HepG2 (cell line): ENCODE data around the gene TSC22D4. TPM values are rescaled to one million over a fixed set of nuclear protein-coding genes. Genes with fewer than 3 reads are reported as not detected.

ENCODE experiments used
- CBX5 ChIP-seq: sonication (generic); formaldehyde crosslinking; IDR thresholded peaks from 2 replicates; pipeline ENCODE4 v1.4.0; 2020; ENCODE audit warnings: missing genetic modification reagents, borderline replicate concordance
- HHEX ChIP-seq: IDR thresholded peaks from 2 replicates; pipeline ENCODE4 v1.6.1; 2016; ENCODE audit warnings: control low read depth
- HIC2 ChIP-seq: sonication (generic); formaldehyde crosslinking; IDR thresholded peaks from 2 replicates; pipeline ENCODE4 v1.9.0; 2022; ENCODE audit warnings: low read depth, missing genetic modification reagents
- HOXA3 ChIP-seq: sonication (generic); formaldehyde crosslinking; IDR thresholded peaks from 2 replicates; pipeline ENCODE4 v1.5.0; 2020; ENCODE audit warnings: missing genetic modification reagents
- IRX3 ChIP-seq: sonication (generic); formaldehyde crosslinking; IDR thresholded peaks from 2 replicates; pipeline ENCODE4 v1.8.1; 2023; ENCODE audit warnings: mild to moderate bottlenecking, low read depth, missing genetic modification reagents, borderline replicate concordance
- KDM1A ChIP-seq: IDR thresholded peaks from 2 replicates; pipeline ENCODE4 v1.6.1; 2016; ENCODE audit warnings: missing compliant biosample characterization
- RFX3 ChIP-seq: IDR thresholded peaks from 2 replicates; pipeline ENCODE4 v1.6.1; 2016; ENCODE audit warnings: missing biosample characterization, missing genetic modification reagents
- RFXAP ChIP-seq: sonication (generic); formaldehyde crosslinking; IDR thresholded peaks from 2 replicates; pipeline ENCODE4 v1.4.0; 2020; ENCODE audit warnings: missing genetic modification reagents, borderline replicate concordance
- THAP11 ChIP-seq: IDR thresholded peaks from 2 replicates; pipeline ENCODE4 v1.6.1; 2016; ENCODE audit warnings: missing biosample characterization, missing genetic modification reagents
- TOPORS ChIP-seq: sonication (generic); formaldehyde crosslinking; IDR thresholded peaks from 2 replicates; pipeline ENCODE4 v1.8.0; 2023; ENCODE audit warnings: mild to moderate bottlenecking, missing genetic modification reagents
- ZBTB1 ChIP-seq: sonication (generic); formaldehyde crosslinking; IDR thresholded peaks from 2 replicates; pipeline ENCODE4 v1.4.0; 2020; ENCODE audit warnings: missing genetic modification reagents, borderline replicate concordance
- ZBTB44 ChIP-seq: sonication (generic); formaldehyde crosslinking; IDR thresholded peaks from 2 replicates; pipeline ENCODE4 v1.4.0; 2020; ENCODE audit warnings: missing genetic modification reagents
- ZNF101 ChIP-seq: sonication (generic); formaldehyde crosslinking; IDR thresholded peaks from 2 replicates; pipeline ENCODE4 v1.4.0; 2020; ENCODE audit warnings: mild to moderate bottlenecking, low read depth, missing genetic modification reagents, borderline replicate concordance
- ZNF160 ChIP-seq: sonication (generic); formaldehyde crosslinking; IDR thresholded peaks from 2 replicates; pipeline ENCODE4 v1.8.0; 2022; ENCODE audit warnings: mild to moderate bottlenecking, inconsistent platforms, missing genetic modification reagents
- ZNF281 ChIP-seq: sonication (generic); formaldehyde crosslinking; IDR thresholded peaks from 2 replicates; pipeline ENCODE4 v1.4.0; 2020; ENCODE audit warnings: missing genetic modification reagents, borderline replicate concordance
- ZNF30 ChIP-seq: sonication (generic); formaldehyde crosslinking; IDR thresholded peaks from 2 replicates; pipeline ENCODE4 v1.5.0; 2020; ENCODE audit warnings: mild to moderate bottlenecking, missing genetic modification reagents
- ZNF652 ChIP-seq: IDR thresholded peaks from 2 replicates; pipeline ENCODE4 v1.6.1; 2016; ENCODE audit warnings: low read depth, borderline replicate concordance
- ZNF713 ChIP-seq: sonication (generic); formaldehyde crosslinking; IDR thresholded peaks from 2 replicates; pipeline ENCODE4 v1.4.0; 2020; ENCODE audit warnings: mild to moderate bottlenecking, missing genetic modification reagents
- polyA plus RNA-seq, 8 experiments: library from polyadenylated mRNA; depleted of rRNA in 3 of 8; stranded (reverse) in 7 of 8; unstranded in 1 of 8; fragments of >200 nt; fragmentation: Illumina TruSeq in 4 of 8; extraction: Trizol in 4 of 8; gene quantifications; 2 replicates each; pipeline versions ENCODE4 v1.2.1 to v1.2.3, GENCODE V29; 2011 to 2016; ENCODE audit warnings: low read depth in 4 of 8, missing spikeins in 1 of 8, mixed read lengths in 1 of 8; ENCODE audit not compliant: insufficient read depth in 1 of 8
- total RNA-seq, 5 experiments: library from RNA; depleted of rRNA; stranded (reverse); fragments of >200 nt; fragmentation: Illumina TruSeq; extraction: Trizol; gene quantifications; 2 replicates each; pipeline ENCODE4 v1.2.3, GENCODE V29; 2016; ENCODE audit warnings: low read depth in 1 of 5
- TF ChIP-seq, protein P1 (sequence below): IDR thresholded peaks from 2 replicates; pipeline ENCODE4 v1.6.1; 2016; ENCODE audit warnings: missing genetic modification reagents, missing compliant biosample characterization
- TF ChIP-seq, protein P2 (sequence below): sonication (generic); formaldehyde crosslinking; IDR thresholded peaks from 2 replicates; pipeline ENCODE4 v1.8.0; 2022; ENCODE audit warnings: missing genetic modification reagents, mild to moderate bottlenecking, inconsistent platforms, borderline replicate concordance
- TF ChIP-seq, protein P3 (sequence below): sonication (generic); formaldehyde crosslinking; IDR thresholded peaks from 2 replicates; pipeline ENCODE4 v1.5.0; 2020; ENCODE audit warnings: missing genetic modification reagents, mild to moderate bottlenecking, borderline replicate concordance

Gene TSC22D4
- total and polyA plus RNA-seq, 2 of the 13 experiments (the other 11 are each of a cell fraction or from before 2014, with no cell fraction given) = 7.7 to 8.7 TPM

DNA sequence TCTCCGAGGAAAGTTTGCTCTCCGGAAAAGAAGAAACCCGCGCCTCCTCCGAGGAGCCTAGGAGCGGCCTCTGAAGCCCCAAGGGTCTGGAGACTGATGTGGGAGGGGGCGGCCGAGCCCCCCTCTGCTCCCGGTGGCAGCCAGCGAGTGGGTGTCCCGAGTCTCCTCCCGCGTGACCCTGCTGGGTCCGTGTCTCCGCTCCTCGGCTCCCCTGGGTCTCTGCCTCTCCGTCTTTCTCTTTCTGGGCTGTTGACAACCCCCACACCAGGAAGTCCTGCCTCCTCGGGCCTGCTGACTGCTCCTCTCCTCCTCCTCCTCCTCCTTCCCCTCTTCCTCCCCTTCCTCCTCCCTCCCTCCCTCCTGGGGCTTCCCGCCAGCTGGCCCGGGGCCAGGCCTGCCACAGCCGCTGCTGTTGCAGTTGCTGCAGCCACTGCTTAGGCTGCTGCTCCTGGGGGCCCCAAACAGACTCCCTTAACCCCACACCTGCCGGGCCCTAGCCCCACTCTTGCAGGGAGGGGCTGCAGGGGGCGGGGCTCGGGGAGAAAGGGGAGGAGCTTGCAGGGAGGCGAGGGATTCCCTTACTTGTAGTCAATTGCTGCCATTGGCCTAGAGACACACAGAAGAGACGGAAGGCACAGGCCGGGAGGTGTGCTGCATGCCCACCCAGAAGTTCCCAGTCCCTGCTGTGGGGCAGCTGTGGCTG lies at the start of gene TSC22D4 (continued):
- TF ChIP-seq HIC2 (CRISPR knock-in tag) (no peak), HOXA3 (peak; percentile 65; the same call in 1 of the 2 replicates), KDM1A (CRISPR knock-in tag) (no peak), ZNF101 (CRISPR knock-in tag) (no peak), CBX5 (CRISPR knock-in tag) (no peak), TOPORS (CRISPR knock-in tag) (no peak), ZNF160 (CRISPR knock-in tag) (0 out of 2 replicates have a peak, but pooled peaks have one; percentile 34), RFXAP (CRISPR knock-in tag) (peak; percentile 73), RFX3 (CRISPR knock-in tag) (no peak), ZNF652 (CRISPR knock-in tag) (peak; percentile 97), ZNF30 (CRISPR knock-in tag) (no peak), ZNF713 (CRISPR knock-in tag) (no peak), THAP11 (CRISPR knock-in tag) (no peak), ZBTB1 (CRISPR knock-in tag) (no peak), ZBTB44 (no peak), IRX3 (CRISPR knock-in tag) (0 out of 2 replicates have a peak, but pooled peaks have one; percentile 8), ZNF281 (CRISPR knock-in tag) (peak; percentile 82), HHEX (no peak)
- TF ChIP-seq, protein P1, sequence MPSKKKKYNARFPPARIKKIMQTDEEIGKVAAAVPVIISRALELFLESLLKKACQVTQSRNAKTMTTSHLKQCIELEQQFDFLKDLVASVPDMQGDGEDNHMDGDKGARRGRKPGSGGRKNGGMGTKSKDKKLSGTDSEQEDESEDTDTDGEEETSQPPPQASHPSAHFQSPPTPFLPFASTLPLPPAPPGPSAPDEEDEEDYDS (CRISPR knock-in tag) = 0 out of 2 replicates have a peak, but pooled peaks have one; percentile 8
- TF ChIP-seq, protein P2, sequence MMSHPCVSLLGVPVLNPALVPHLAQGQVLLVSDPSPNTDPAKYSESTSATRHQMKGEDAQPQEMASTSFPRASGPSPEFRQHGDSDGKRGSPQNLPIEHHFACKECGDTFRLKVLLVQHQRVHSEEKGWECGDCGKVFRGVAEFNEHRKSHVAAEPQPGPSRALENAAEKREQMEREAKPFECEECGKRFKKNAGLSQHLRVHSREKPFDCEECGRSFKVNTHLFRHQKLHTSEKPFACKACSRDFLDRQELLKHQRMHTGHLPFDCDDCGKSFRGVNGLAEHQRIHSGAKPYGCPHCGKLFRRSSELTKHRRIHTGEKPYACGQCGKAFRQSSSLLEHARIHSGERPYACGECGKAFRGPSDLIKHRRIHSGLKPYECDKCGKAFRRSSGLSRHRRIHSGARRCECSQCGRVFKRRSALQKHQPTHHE = peak; percentile 72; the same call in 1 of the 2 replicates
- TF ChIP-seq, protein P3, sequence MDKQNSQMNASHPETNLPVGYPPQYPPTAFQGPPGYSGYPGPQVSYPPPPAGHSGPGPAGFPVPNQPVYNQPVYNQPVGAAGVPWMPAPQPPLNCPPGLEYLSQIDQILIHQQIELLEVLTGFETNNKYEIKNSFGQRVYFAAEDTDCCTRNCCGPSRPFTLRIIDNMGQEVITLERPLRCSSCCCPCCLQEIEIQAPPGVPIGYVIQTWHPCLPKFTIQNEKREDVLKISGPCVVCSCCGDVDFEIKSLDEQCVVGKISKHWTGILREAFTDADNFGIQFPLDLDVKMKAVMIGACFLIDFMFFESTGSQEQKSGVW (CRISPR knock-in tag) = no peak
